ENCODE data around the gene NOTO.
"Not testable (repeated sequence)": the region's sequence is repeated elsewhere in the genome, so short reads cannot be mapped to it uniquely, and the experiment has no call there.

NOTO gene, protein sequence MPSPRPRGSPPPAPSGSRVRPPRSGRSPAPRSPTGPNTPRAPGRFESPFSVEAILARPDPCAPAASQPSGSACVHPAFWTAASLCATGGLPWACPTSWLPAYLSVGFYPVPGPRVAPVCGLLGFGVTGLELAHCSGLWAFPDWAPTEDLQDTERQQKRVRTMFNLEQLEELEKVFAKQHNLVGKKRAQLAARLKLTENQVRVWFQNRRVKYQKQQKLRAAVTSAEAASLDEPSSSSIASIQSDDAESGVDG

DNA sequence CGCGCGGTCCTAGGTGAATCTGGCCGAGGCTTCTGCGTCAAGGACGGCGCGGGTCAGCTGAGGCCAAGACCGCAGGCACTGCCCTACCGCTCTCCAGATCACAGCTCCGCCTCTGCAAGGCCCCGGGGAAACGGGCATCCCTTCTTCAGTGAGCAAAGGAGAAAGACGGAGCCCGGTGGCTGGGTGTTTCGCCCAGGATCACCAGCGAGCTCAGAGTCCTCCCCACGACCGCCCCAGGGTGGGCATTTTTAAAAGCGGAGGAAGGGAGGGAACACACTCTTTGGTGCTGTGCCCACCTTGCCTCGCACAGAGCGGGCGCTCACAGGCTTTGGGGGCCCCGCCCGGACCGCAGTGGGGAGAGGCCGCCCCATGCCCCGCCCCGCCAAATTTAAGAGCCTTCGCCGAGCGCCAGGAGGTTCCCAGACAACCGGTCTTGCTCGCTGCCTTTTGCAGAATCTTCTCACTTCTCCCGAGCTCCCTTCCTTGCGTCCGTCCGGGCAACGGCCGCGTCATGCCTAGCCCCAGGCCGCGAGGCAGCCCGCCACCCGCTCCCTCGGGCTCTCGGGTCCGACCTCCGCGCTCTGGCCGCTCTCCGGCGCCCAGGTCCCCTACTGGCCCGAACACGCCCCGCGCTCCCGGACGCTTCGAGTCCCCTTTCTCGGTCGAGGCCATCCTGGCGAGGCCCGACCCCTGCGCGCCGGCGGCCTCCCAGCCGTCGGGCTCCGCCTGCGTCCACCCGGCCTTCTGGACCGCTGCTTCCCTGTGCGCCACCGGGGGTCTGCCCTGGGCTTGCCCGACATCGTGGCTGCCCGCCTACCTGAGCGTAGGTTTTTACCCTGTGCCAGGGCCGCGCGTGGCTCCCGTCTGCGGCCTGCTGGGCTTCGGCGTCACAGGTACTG is at the start of gene NOTO:
Gene NOTO (plus strand): TSS at position 419 of the 899 bp plus-strand sequence. CDS start 93 bp downstream, at position 512.
- no peak within 1 kb of the TSS for H3K4me3 ChIP-seq (ENCODE audit: low read depth, low read length)
- no peak for DNase-seq (ENCODE audit: low read depth, low spot score)
- in situ Hi-C loops (cut with HindIII; ENCODE audit: low sequenced_read_pairs) = no loop called here
- TF ChIP-seq, protein P1, sequence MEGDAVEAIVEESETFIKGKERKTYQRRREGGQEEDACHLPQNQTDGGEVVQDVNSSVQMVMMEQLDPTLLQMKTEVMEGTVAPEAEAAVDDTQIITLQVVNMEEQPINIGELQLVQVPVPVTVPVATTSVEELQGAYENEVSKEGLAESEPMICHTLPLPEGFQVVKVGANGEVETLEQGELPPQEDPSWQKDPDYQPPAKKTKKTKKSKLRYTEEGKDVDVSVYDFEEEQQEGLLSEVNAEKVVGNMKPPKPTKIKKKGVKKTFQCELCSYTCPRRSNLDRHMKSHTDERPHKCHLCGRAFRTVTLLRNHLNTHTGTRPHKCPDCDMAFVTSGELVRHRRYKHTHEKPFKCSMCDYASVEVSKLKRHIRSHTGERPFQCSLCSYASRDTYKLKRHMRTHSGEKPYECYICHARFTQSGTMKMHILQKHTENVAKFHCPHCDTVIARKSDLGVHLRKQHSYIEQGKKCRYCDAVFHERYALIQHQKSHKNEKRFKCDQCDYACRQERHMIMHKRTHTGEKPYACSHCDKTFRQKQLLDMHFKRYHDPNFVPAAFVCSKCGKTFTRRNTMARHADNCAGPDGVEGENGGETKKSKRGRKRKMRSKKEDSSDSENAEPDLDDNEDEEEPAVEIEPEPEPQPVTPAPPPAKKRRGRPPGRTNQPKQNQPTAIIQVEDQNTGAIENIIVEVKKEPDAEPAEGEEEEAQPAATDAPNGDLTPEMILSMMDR (IDR thresholded peaks at IDR 0.05; ENCODE audit: low read depth, low read length) = no peak

DNA sequence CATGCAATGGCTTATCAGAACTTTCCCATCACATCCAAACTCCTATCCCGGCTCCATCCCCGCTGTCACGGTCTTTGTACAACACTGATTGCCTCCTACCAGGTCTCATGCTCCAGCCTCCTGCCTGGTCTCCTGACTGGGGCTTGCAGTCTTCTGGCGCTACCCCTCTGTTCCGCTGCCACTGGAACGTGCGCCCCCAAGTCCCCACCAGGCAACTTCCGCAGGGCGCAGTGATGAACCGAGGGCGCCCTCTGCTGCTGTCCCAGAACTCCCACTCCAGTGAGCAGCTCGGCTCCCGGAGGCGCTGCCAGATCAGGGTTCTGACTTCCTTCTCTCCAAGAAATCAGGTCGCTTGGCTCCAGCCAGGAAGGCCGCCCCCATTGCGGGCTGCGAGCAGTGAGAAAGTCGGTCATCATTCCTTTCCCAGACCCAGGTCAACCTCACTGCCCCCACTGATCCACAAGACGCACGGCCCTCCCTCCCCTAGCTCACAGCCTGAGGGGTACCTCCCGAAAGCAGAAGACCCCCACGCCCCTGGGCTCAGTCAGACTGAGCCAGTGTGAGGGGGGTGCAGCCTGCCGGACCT is 45.7 kb upstream of the NOTO start:
- DNase-seq (ENCODE audit: low read depth, low spot score) = peak; percentile 63
- H3K4me3 ChIP-seq (ENCODE audit: low read depth, low read length) = no peak overlapping the region
- TF ChIP-seq, protein P1 (IDR thresholded peaks at IDR 0.05; ENCODE audit: low read depth, low read length) = peak; percentile 92
- in situ Hi-C loops (cut with HindIII; ENCODE audit: low sequenced_read_pairs) = no loop called here

DNA sequence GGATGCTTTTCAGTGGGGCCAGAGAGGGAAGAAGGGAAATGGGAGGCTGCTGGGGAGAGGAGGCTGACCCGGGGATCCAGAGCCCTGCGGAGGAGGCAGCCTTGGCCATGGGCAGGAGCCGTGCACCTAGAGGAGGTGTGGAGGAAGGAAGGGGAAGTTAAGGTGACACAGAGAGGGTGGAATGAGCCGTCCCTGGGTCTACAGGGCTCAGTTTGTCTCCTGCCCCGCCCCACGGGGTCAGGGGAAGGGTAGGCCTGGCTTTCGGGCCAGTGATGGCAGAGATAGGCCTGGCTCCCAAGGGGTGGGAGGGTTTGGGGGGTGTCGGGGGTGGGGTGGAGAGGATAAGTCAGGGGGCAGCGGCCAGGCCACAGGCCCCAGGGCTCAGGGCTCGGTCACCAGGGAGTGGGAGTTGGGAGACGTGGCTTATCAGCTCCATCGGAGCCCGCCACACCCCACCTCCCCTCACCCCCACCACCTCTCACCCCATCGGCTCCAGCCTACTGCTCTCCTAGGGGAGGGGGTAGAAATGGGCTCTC is 39.5 kb upstream of the NOTO start:
- in situ Hi-C loops (cut with HindIII; ENCODE audit: low sequenced_read_pairs) = no loop called here
- H3K4me3 ChIP-seq (ENCODE audit: low read depth, low read length) = no peak overlapping the region
- DNase-seq (ENCODE audit: low read depth, low spot score) = no peak
- TF ChIP-seq, protein P1 (IDR thresholded peaks at IDR 0.05; ENCODE audit: low read depth, low read length) = no peak

DNA sequence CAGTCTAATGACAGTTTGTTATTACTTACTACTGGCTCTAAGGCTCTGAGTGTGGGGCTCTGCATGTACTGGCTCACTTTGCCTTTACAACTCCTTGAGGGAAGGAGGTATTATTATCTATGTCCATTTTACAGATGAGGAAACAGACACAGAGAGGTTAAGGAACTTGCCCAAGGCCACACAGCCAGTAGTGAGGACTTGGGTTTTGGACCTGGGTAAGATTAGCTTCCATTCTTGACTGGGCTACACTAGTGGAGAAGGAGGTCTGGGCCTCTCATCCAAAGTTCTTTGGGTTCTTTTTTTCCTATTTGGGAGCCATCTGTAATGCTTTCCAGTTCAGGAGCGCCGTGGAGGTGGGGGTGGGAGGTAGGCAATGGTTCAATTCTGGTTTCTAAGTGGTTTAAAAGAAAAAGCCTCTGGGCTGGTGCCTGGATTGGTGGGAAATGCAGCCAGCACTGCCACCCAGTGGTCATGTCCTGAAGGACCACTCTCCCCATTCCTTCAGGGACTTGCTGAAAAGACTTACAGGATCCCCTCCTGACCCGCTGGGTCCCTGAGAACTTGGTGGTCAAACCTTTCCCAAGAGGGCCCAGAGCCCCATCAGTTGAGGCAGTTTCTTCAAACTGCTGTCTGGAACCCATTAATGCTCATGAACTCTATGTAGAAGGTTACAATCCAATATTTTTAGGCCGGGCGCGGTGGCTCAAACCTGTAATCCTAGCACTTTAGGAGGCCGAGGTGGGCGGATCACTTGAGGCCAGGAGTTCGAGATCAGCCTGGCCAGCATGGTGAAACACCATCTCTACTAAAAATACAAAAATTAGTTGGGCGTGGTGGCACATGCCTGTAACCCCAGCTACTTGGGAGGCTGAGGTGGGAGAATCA is 38.6 kb upstream of the NOTO start:
- TF ChIP-seq, protein P1 (IDR thresholded peaks at IDR 0.05; ENCODE audit: low read depth, low read length) = peak; percentile 90
- DNase-seq (ENCODE audit: low read depth, low spot score) = peak; percentile 76
- in situ Hi-C loops (cut with HindIII; ENCODE audit: low sequenced_read_pairs) = no loop called here
- H3K4me3 ChIP-seq (ENCODE audit: low read depth, low read length) = no peak overlapping the region

DNA sequence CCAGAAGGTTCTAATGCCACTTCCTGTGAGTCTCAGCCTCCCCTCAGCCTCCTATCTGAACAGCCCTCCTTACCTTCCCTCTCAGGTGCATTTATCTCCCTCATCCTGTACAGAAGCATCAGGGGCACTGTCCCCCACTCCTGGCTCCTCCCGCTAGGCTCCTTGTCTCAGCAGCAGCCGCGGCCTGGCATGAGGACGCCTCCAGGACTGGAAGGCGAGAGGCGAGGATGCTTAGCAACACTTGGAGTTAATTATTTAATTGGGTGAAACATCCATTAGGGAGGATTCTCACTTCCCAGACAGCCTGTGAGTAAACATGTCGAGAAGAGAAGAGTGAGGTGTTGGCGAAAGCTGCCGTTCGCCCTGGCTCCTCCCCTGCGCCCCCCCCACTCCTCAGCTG is 36.4 kb upstream of the NOTO start:
- H3K4me3 ChIP-seq (ENCODE audit: low read depth, low read length); DNase-seq (ENCODE audit: low read depth, low spot score); in situ Hi-C loops (cut with HindIII; ENCODE audit: low sequenced_read_pairs): not testable (repeated sequence)

DNA sequence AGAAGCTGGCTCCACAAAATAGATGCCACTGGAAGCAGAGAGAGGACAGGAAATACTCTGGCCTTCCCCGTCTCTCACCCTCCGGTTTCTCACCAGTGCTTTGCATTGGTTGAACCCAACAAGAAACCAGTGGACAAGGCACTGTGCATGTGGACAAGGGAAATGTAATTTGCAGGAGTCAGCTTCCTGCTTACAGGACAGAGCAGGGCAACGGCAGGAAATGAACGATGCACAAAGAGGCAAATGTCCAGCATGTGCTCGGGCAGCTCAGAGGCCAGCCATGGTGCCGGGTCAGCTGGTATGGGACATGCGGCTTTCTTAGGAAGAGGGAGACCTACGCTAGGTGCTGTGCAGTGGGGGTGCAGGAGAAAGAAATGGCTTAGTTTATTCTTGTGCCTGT is 35.6 kb upstream of the NOTO start:
- in situ Hi-C loops (cut with HindIII; ENCODE audit: low sequenced_read_pairs); DNase-seq (ENCODE audit: low read depth, low spot score): not testable (repeated sequence)

DNA sequence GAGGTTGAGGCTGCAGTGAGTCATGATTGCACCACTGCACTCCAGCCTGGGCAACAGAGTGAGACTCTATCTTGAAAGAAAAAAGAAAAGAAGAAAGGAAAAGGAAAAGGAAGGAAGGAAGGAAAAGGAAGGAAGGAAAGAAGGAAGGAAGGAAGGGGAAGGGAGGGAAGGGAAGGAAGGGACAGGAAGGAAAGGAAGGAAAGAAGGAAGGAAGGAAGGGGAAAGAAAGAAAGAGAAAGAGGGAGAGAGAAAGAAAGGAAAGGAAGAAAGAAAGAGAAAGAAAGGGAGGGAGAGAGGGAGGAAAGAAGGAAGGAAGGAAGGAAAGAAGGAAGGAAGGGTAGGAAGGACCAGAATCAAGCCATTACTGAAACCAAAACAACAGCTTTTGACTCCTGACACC is 34.0 kb upstream of the NOTO start:
- in situ Hi-C loops (cut with HindIII; ENCODE audit: low sequenced_read_pairs); H3K4me3 ChIP-seq (ENCODE audit: low read depth, low read length); DNase-seq (ENCODE audit: low read depth, low spot score): not testable (repeated sequence)

More for the DNA sequence above, 35.6 kb upstream of the NOTO start:
- H3K4me3 ChIP-seq (ENCODE audit: low read depth, low read length) = not testable (repeated sequence)

DNA sequence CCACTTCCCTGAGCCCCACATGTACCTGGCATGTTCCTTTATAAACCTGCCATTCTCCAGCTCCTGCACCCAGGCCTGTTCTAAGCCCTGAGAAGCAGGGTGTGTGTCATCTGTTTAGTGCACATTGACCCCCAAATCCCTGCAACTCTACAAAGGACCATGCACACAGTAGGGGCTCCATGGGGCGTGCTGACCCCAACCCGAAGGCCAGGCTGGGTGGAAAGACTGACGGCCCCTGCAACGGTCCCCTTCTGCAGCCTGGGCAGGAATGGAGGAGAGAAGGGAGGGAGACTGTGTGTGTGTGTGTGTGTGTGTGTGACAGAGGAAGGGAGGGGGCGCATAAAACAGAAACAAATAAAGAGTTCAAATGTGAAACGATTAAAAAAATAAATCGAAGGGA is 32.0 kb upstream of the NOTO start:
- DNase-seq (ENCODE audit: low read depth, low spot score); in situ Hi-C loops (cut with HindIII; ENCODE audit: low sequenced_read_pairs); H3K4me3 ChIP-seq (ENCODE audit: low read depth, low read length): not testable (repeated sequence)
